Pancreas (tissue), 10 donors: Measurements from ENCODE around the gene IFT52. TPM values are rescaled to one million over a fixed set of nuclear protein-coding genes. Genes with fewer than 3 reads are reported as not detected.

Source experiments
- ATAC-seq, 4 donors: fragments of 200-7000 bp; cut with Tn5 transposase; one replicate each; pipeline versions ENCODE4 v1.8.0 to v1.9.1; 2020; ENCODE audit warnings: mild to moderate bottlenecking in 4 of 4, moderate library complexity in 4 of 4
- DNase-seq, 6 donors: peaks; one replicate each; pipeline ENCODE4 v3.0.0-alpha.2; 2020
- FAIRE-seq: peaks from 2 replicates; lab custom pipeline; 2012; peaks lifted over from hg19 to GRCh38; lab: Jason Lieb, UNC
- H3K27ac ChIP-seq, 4 donors: fragments of 200-600 bp; sonication (generic); 1 replicate in 3 of 4; 2 replicates in 1 of 4; pipeline versions ENCODE4 v1.5.0 to v1.8.0; 2020
- H3K27me3 ChIP-seq, 4 donors: fragments of 200-600 bp; one replicate each; pipeline ENCODE4 v1.8.0; 2021
- H3K36me3 ChIP-seq, 3 donors: fragments of 200-600 bp; sonication (generic) in 1 of 3; one replicate each; pipeline versions ENCODE4 v1.5.0 to v1.8.0; 2020 to 2021
- H3K4me1 ChIP-seq, 3 donors: fragments of 200-600 bp; one replicate each; pipeline ENCODE4 v1.8.0; 2021
- H3K4me3 ChIP-seq, 4 donors: fragments of 200-600 bp; sonication (generic) in 2 of 4; one replicate each; pipeline versions ENCODE4 v1.5.0 to v1.8.0; 2020 to 2021
- H3K9me3 ChIP-seq, 4 donors: fragments of 200-600 bp; one replicate each; pipeline ENCODE4 v1.8.0; 2021
- WGBS, 2 donors: extraction: QIAGEN DNeasy Blood & Tissue Kit; methylation state at CpG; one replicate each; pipeline ENCODE4 v1.1.7; 2013; 5-methylcytosine and 5-hydroxymethylcytosine counted together
- intact Hi-C, 3 donors: fragments of 100-400 bp; cut with DNase I; formaldehyde crosslinking; loops; one replicate each; pipeline versions ENCODE4 v1.11.1 to v1.14.2; 2022
- polyA plus RNA-seq, 2 donors: library from polyadenylated mRNA; stranded (reverse); fragments of 200-250 nt; gene quantifications; one replicate each; pipeline ENCODE4 v1.2.3, GENCODE V29; 2013
- total RNA-seq, 6 donors: library from RNA; stranded (reverse); fragmentation: NEBNext Ultra II Directional in 4 of 6; extraction: Animal tissue kit (Norgen Biotek cat#: 25700) in 4 of 6; gene quantifications; one replicate each; pipeline versions ENCODE4 v1.2.1 to v1.2.4, GENCODE V29; 2021 to 2023
- TF ChIP-seq, protein P1 (sequence below), 4 donors: fragments of 200-600 bp; sonication (generic) in 3 of 4; IDR thresholded peaks; one replicate each; pipeline versions ENCODE4 v1.5.0 to v1.8.0; 2021; ENCODE audit warnings: antibody characterized with exemption in 4 of 4
- donor health status: healthy with polysubstance abuse.
- donor health status: DM: no; HTN: no; CAD: no; lungs with moderate emphysema.
- donor health status: DM: no; HTN: no; CAD: no.
- donor health status: control.
- donor health status: control.
- donor health status: Bipolar disorder and iron deficiency.
- donor health status: DM: yes; HTN: yes; CAD: no.
- donor health status: DM: no; HTN: no; CAD: no.
- donor health status: DM: no; HTN: no; CAD: no.
- donor health status: DM: yes; HTN: yes; CAD: no.

Gene IFT52
- total and polyA plus RNA-seq, 8 donors: 7.8 to 14.8 (median 12.7) TPM

DNA sequence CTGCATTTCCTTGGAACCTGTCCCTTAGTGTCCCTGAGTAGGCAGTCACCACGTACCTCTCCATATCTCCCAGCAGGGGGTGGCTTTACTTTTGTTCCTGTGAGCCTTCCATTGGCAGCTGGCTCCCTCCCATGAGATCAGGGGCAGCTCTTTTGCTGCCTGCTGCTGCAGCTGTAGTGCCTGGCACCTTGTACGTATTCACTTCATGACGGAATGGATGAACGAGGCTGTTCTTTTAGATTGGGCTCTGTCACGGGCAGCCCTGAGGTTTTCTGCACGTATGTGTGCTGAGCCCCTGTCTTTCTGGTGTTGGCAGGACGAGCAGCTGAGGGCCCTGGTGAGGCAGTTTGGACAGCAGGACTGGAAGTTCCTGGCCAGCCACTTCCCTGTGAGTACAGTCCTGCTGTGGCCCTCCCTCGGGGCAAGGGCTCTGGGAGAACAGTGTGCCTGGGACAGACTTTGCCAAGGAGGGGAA is 90.8 kb downstream of the IFT52 start:
- Histone ChIP-seq H3K4me3 (peak overlapping the region in 3 of 4 donors; percentile 0 to 37 (median 34)), H3K27ac (peak overlapping the region; percentile 53 to 94 (median 84)), H3K9me3 (no peaks in the 10 kb centered on the region), H3K27me3 (no peaks in the 10 kb centered on the region), H3K4me1 (peaks cover 0 to 6% (median 5%) of the 10 kb centered on the region in 3 donors), H3K36me3 (no peaks in the 10 kb centered on the region)
- DNase-seq (peak; percentile 69 to 86 (median 82)), ATAC-seq (peak; percentile 89 to 96 (median 93)), FAIRE-seq (no peak)
- TF ChIP-seq, protein P1, sequence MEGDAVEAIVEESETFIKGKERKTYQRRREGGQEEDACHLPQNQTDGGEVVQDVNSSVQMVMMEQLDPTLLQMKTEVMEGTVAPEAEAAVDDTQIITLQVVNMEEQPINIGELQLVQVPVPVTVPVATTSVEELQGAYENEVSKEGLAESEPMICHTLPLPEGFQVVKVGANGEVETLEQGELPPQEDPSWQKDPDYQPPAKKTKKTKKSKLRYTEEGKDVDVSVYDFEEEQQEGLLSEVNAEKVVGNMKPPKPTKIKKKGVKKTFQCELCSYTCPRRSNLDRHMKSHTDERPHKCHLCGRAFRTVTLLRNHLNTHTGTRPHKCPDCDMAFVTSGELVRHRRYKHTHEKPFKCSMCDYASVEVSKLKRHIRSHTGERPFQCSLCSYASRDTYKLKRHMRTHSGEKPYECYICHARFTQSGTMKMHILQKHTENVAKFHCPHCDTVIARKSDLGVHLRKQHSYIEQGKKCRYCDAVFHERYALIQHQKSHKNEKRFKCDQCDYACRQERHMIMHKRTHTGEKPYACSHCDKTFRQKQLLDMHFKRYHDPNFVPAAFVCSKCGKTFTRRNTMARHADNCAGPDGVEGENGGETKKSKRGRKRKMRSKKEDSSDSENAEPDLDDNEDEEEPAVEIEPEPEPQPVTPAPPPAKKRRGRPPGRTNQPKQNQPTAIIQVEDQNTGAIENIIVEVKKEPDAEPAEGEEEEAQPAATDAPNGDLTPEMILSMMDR (IDR thresholded peaks at IDR 0.05): peak in 3 of 4 donors; percentile 20 to 40 (median 26)
- WGBS, 2 donors: 22 to 27% methylated on average over 8 of the region's 8 CpGs
- intact Hi-C loops: no loop called here

DNA sequence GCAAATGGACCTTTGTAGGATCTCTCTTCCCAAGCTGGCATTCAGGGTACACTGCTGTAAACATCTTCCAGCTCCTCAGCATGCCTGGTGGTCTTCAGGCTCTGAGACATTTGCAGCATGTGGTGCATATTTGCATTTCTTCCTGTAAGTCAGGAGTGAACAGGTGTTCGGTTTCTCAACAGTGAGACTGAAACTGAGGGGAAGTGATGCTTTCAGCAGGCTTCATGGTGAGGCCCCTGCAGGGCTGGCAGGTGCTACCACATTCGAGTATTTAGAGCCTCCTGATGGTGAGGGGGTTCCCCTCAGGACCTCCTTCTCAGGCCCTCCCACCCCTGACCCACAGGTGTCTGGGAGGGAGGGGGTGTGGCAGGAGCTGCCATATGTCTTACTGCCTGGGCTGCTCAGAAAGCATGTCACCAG is 91.3 kb downstream of the IFT52 start:
- intact Hi-C loops: no loop called here
- no peaks in the 10 kb centered on the region for H3K9me3 ChIP-seq
- TF ChIP-seq, protein P1 (IDR thresholded peaks at IDR 0.05): no peak
- no peaks in the 10 kb centered on the region for H3K36me3 ChIP-seq
- FAIRE-seq (no peak), DNase-seq (peak in 3 of 6 donors; percentile 32 to 55 (median 41)), ATAC-seq (peak; percentile 47 to 83 (median 69))
- H3K27ac ChIP-seq: peak overlapping the region; percentile 53 to 94 (median 84)
- peaks cover 0 to 6% (median 5%) of the 10 kb centered on the region in 3 donors for H3K4me1 ChIP-seq
- H3K27me3 ChIP-seq: no peaks in the 10 kb centered on the region
- H3K4me3 ChIP-seq: peak overlapping the region in 3 of 4 donors; percentile 0 to 37 (median 34)
- WGBS, 2 donors: 21% methylated on average over 2 of the region's 2 CpGs

DNA sequence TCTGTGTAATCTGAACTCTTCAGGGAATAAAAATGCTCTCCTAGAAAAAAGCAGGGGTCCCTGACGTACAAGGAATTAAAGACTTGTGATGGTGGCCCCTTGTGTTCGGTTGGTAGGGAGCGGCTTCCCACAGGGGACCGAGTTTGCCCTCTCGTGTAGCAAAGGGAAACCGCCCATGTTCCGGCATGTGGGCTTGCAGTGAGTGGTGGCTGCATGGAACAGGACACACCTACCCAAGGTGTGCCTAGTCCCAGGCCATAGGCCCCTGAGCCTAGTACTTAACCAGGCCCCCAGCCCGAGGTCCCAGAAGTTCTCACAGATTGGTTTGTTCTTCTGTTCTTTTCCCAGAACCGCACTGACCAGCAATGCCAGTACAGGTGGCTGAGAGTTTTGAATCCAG is 91.7 kb downstream of the IFT52 start:
- intact Hi-C loops: no loop called here
- Histone ChIP-seq H3K27ac (peak overlapping the region; percentile 53 to 94 (median 84)), H3K27me3 (no peaks in the 10 kb centered on the region), H3K9me3 (no peaks in the 10 kb centered on the region), H3K36me3 (no peaks in the 10 kb centered on the region), H3K4me1 (peaks cover 0 to 6% (median 5%) of the 10 kb centered on the region in 3 donors), H3K4me3 (peak overlapping the region in 3 of 4 donors; percentile 0 to 37 (median 34))
- WGBS, 2 donors: 51 to 80% methylated on average over 9 of the region's 9 CpGs
- ATAC-seq: peak; percentile 21 to 52 (median 44)
- peak in 3 of 6 donors; percentile 9 to 29 (median 23) for DNase-seq
- no peak for FAIRE-seq
- TF ChIP-seq, protein P1 (IDR thresholded peaks at IDR 0.05): no peak

DNA sequence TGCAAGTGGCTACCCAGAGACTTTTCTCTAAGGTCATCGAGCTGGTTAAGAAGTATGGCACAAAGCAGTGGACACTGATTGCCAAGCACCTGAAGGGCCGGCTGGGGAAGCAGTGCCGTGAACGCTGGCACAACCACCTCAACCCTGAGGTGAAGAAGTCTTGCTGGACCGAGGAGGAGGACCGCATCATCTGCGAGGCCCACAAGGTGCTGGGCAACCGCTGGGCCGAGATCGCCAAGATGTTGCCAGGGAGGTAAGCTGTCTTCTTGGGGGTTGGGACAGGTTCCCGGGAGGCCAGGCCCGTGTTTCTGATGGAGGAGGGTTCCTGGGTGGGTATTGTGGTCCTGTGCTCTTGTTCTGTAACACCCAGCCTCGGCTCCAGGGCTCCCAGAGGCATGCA is 96.1 kb downstream of the IFT52 start:
- Histone ChIP-seq H3K27ac (no peak overlapping the region), H3K4me1 (peaks cover 0 to 5% (median 0%) of the 10 kb centered on the region in 3 donors), H3K4me3 (no peak overlapping the region), H3K36me3 (no peaks in the 10 kb centered on the region), H3K27me3 (no peaks in the 10 kb centered on the region), H3K9me3 (no peaks in the 10 kb centered on the region)
- FAIRE-seq: no peak
- intact Hi-C loops: no loop called here
- TF ChIP-seq, protein P1 (IDR thresholded peaks at IDR 0.05): no peak
- no peak for ATAC-seq
- DNase-seq: no peak
- 91 to 92% methylated on average over 13 of the region's 13 CpGs for whole genome bisulfite sequencing, 2 donors

DNA sequence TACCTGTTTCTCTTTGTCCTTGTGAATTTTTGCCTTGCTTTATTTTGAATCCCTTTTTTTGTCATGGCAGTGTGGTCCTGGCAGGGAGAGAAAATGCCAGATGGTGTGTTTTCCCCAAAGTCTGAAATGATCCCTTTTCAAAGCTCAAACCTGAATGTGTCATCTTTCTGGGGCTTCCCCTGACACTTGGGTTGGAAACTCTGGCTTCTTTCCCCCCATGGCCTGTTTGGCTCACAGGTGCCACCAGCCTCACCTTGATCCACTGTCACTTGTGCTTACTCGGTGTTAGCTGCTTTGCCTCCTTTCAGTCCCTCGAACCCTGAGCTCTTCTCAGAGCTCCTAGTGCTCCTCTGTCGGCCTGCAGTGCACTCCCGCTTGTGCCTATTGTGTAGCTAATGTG is 98.4 kb downstream of the IFT52 start:
- no peaks in the 10 kb centered on the region for H3K9me3 ChIP-seq
- no peak for FAIRE-seq
- no peak for ATAC-seq
- H3K36me3 ChIP-seq: peaks cover 0 to 10% (median 0%) of the 10 kb centered on the region in 3 donors
- intact Hi-C loops: no loop called here
- H3K27me3 ChIP-seq: no peaks in the 10 kb centered on the region
- no peaks in the 10 kb centered on the region for H3K4me1 ChIP-seq
- H3K27ac ChIP-seq: no peak overlapping the region
- WGBS, 2 donors: 72 to 77% methylated on average over 4 of the region's 4 CpGs
- TF ChIP-seq, protein P1 (IDR thresholded peaks at IDR 0.05): no peak
- DNase-seq: no peak
- H3K4me3 ChIP-seq: no peak overlapping the region
